Measurements from ENCODE around the gene ADAT1.

DNA sequence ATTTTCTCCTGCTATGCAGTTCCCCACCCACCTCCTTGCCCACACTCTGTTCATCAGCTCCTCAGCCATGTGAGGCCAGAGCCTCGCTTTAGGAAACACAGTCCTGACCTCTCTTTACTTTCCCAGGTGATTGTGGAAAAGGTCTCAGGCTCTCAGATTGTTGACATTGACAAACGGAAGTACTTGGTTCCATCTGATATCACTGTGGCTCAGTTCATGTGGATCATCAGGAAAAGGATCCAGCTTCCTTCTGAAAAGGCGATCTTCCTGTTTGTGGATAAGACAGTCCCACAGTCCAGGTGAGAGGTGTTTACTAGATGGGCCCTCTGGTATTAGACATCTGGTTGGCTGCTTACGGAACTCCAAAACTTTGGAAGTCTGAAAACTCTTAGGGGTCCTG lies 55.2 kb downstream of the ADAT1 start:
- no peak for TF ChIP-seq ZNF274 (IDR thresholded peaks at IDR 0.05; ENCODE audit: low read depth, low read length)
- TF ChIP-seq YY1 (IDR thresholded peaks at IDR 0.05; ENCODE audit: insufficient read depth, insufficient read length), result no peak
